HG02610 (cell line): ENCODE results near the gene TMEM131L.

ENCODE experiments used
- ATAC-seq: cut with Tn5 transposase; IDR thresholded peaks from one replicate; pipeline ENCODE4 v1.9.1; 2021; ENCODE audit warnings: mild to moderate bottlenecking, moderate library complexity; ENCODE audit not compliant: unreplicated experiment

Gene TMEM131L

DNA sequence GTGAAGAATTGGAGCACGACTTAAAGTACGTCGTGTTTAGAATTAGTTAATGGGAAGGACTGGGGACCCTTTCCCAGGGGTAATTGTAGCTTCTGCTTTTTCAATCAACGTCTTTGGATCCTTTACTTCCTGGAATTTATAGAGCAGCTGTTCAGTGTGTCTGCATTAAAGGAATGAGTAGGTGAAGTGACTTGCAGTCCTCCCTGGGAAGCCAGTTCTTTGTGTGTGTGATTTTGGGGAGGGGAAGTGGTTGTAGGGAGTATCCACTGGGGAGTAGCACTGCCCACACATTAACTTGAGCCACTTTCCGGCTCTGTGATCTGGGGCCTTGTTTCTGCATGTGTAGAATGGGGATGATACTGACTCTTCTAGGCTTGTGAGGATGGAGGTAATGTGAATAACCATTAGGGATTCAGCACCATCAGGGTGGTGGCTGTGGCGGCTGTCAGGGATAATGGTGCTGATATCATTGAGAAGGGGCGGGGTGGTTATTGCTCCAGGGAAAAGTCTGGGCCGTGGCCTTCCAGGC is 54.7 kb downstream of the TMEM131L start:
- ATAC-seq, result peak; percentile 28

DNA sequence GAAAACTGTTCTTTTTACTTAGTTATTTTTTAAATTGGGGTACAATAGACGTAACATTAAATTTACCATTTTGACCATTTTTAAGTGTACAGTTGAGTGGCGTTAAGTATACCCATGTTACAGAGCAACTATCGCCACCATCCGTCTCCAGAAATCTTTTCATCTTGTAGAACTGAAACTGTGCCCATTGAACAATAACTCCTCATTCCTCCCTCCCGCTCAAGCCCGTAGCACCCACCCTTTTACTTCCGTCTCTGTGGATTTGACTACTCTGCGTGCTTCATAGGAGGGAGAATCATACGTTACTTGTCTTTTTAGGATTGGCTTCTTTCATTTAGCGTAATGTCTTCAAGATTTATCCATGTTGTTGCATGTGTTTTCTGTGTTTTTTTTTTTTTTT is 55.3 kb downstream of the TMEM131L start:
- ATAC-seq, result peak; percentile 18

DNA sequence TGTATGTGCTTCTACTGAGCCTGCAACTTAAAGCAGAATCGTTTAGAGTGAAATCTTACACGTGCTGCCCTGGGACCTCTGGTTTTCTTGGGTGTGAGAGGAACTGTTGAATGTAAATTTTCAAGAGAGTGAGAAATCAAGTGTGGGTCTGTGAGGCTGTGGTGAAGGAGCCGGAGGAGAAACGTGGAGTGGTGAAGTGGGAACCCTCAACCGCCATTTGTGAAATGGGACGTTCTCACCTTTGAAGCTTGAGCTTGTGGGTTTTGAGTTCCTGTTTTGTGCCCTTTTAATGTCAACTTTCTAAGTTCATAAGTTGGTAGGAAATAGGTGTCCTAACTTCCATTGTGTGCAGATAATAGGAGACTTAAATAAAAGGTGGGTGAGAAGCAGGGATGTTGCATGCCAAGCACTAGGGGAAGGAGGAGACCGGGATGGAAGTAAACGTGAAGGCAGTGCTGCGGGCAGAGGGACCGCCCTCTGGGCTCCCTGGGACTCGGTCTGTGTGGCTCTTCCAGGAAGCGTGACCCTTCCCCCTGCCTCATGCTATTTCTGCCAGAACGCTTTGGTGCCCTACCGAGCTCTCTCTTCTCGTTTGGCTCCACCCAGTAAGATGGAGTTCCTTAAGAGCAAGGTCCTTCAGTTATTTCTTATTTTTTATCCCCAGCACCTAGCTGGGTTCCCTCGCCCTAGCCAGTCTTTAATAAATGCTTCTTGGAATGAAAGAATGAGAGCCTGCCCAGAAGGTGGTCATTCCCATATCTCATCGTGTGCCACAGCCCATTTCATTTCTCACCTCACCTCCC is 56.0 kb downstream of the TMEM131L start:
- peak; percentile 31 for ATAC-seq

DNA sequence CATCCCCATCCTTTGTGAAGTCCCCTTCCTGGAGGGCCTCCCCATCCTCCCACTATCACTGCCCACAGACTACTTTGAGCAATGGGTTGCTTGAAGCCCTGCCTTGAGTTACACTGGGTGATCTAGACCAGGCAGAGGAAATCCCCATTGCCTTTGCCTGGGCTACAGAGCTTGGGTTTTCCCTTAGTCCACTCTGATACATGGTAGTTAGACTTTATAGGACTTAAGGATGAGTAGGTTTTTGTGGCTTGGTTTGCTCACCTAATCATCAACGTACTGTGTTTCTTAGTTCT is 56.6 kb downstream of the TMEM131L start:
- peak; percentile 72 for ATAC-seq

DNA sequence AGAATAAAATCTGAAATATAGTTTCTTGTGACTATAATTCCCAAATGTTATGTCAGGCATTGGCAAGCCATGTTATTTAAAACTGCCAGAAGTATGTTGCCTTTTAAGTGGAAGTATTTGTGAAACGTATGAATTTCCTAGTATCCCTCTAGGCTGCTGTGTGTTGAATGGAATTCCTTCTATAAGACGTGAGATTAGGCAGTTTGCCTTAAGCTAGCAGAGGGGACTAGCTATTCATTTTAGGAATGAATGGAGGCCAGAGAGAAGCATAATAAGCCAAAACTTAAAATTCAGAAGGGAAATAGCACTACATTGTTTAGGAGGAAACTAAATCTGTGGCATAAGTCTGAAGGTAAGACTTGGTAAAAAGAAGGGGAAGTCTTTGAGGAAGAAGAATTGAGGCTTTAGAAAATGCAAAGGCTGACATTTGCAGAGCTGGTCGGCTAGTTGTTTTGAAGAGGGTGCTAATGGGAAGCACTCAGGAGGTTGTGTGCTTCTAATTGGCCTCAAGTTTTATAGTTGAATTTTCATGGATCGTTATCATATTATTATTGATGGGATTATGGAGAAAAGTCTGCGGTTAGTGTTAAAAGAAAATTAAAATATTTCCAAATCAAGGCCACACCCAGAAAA is 57.1 kb downstream of the TMEM131L start:
- no peak for ATAC-seq

DNA sequence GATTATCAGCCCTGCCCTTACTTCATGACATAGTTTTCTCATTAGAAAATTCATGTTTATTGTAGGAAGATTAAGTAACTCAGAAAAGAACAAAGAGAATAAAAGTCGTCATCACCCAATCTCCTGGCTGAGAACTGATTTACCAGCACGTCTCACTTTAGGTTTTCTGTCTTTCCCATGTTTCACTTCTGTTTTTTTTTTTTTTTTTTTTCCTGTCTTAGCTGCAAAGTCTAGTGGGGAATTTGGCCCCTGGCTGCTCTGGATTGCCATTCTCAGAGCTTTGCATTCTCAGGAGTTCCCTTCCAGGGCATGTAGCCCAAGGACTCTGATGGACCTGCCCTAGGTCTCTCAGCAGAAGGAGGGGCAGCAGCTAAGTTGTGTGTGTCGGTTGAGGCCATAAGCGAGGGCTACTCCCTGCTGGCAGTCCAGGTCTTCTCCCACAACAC is 57.8 kb downstream of the TMEM131L start:
- no peak for ATAC-seq

DNA sequence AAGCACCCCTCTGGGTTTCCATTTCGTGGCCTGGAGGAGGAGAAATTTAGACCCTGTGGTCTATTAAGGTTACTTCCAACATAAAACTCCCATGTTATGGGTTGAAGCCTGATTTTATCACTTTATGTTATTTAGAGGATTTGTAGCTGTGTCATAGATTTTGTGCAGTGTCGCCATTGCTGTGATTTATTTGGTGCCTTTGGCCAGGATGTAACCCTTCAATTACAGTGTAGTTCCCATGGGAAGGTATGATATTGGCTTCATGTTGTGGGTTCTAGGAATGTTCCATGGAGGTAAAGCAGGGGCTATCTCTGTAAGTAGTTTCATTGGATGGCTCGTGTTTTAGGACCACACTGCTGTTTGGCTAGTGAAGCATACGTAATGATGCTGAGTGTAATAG is 58.5 kb downstream of the TMEM131L start:
- no peak for ATAC-seq

DNA sequence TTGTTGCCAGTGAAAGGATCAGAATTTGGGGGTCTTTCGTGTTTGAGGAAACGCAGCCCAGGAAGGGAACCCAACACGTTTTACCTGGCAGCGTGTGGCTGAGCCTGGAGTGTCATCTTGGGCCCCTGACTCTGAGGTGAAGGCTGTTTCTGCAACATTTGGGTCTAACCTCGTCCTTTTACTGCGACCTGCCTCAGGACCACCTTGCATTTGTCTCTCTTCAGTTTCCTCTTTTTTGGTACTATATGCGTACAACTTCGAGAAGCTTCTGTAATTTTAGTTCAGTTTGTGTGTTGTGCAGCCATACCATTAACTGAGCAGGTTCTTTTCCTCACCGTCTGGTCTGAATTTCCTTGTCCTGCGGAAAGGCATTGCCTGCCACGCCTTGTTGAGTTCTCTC is 61.5 kb downstream of the TMEM131L start:
- no peak for ATAC-seq

DNA sequence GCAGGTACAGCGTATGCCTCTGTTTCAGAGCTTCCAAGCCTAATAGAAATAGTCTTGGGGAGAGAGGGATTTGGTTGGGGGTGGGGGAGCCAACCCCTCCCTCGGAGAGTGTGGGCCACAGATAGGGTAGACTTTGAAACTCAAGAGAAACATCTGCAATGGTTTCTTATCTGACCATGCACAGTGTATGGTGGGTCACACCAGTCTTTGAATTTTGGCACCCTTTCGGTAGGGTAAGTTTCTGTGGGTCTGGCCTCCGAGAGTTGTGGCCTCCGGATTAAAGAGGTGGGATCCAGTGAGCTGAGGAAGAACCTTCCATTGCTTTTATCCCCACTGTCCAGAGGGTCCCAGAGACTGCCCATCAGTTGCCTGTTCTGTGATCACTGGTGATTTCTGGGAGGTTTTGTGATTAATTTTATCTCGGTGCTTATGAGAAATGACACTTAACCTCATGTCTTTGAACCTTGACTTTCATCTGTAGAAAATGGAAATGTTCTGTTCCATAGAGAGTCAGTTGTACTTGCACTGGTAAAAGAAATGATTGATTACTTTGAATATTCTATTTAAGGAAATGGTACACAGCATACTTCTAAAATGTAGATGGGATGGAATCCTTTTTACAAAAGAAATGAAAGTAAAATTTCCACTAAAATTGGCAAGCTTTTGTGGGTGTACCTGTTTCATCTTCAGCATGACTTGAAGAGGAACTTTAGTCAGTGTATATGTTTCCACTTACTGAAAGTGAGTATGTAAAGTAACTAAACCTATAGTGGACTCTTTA is 62.7 kb downstream of the TMEM131L start:
- peak; percentile 56 for ATAC-seq

DNA sequence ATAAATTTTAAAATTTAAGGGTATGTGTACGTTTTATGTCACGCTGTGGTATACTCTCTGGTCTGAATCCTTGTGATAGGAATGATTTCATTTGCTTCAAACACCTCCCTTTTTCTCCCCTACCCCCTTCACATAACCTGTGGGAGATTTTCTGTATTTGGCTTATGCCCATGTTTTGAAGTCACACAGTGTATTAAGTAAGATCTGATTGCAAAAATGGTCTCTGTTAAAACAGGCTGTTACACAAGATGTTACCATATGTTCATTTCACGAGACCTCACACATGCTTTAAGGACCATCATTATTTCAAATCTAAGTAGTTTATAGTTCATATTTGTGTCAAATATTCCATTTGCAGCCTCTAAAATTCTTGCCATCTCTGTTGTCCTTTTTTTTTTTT is 63.5 kb downstream of the TMEM131L start:
- ATAC-seq, result no peak

DNA sequence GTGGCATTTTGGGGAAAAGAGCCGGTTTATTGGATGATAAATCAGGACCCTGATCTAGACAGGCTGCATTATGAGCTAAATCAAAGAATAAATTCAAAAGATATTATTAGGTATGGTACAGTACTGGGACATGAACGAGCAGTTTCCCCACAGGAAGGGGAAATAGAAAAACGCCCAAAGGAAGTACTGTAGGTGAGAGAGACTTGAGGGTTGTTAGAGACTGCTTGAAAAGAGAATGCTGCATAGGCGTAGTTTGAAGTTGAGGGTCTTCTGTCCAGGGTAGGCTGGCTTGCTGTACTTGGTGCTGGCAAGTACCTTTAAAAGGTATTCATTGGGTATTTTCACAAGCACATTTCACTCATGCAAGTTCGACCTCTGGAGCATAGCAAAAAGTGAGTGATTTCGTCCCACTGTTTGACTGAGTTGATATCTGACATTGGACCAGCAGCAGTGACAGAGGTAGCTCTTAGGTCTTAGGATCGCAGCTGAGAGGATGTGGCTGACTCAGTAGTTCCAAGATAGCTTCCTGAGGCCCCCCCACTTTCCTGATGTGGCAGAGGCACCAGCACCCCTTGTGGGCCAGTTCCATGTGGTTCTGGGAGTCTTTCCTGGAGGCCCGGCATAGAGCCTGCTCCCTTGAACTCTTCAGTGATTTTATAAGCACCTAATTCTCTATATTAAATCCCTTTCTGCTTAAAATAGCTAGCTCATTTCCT is 64.3 kb downstream of the TMEM131L start:
- no peak for ATAC-seq

DNA sequence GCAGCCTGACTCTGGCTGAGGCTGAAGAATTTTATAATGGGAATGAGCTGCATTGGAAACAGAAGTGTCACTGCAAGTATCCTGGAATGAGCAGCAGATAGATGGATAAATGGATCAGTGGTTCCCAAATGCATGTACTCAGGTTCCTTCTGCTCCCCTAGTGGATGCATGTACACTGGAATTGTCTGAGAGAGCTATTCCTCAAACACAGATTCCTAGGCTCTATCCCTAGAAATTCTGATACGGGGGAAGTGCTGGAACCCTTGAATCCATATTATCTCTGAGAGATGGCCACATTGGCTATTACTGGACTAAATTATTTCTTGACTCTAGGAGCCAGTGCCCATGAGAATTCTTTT is 64.8 kb downstream of the TMEM131L start:
- ATAC-seq, result no peak

DNA sequence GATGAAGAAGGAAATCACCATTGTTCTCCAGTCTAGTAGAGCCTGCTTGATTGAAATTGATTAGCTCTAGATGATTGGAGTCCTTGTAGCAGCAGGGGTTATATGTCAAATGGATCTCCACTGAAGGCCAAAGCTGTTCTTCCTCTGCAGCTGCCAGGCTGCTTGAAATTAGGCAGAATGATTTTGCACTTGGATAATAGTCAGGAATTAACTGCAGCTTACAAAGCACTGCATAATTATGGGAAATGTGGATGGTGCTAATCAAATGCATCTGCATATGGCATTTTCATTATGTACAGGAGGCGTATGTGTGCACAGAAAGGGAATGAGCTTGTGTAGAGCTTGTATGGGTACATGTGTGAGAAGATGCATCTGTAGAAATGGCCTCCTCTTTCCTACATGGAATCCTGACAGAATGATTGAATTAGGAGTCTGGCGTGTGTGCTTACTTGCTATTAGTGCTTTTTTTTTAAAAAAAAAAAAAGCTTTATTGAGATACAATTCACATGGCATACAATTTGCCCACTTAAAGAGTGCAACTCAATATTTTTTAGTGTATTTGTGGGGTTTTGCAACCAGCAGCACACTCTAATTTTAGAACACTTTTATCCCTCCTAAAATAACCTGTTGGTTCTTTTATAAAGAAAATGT is 65.9 kb downstream of the TMEM131L start:
- ATAC-seq, result no peak

DNA sequence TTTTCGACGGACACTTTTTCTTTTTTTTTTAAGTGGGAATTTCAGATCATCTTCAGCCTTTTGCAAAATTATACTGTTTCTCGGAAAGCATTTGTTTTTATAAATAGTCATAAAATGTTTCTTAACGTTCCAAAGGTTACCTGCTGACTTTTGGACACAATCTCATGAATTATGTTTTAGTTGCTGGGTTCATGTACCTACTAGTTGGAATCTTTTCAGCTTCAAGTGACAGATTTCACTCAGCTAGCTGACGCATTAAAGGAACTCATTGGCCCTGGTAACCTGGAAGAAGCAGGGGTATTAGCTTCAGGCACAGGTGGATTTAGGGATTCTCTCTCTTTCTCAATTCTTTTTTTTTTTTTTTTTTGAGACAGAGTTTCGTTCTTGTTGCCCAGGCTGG is 66.5 kb downstream of the TMEM131L start:
- no peak for ATAC-seq

DNA sequence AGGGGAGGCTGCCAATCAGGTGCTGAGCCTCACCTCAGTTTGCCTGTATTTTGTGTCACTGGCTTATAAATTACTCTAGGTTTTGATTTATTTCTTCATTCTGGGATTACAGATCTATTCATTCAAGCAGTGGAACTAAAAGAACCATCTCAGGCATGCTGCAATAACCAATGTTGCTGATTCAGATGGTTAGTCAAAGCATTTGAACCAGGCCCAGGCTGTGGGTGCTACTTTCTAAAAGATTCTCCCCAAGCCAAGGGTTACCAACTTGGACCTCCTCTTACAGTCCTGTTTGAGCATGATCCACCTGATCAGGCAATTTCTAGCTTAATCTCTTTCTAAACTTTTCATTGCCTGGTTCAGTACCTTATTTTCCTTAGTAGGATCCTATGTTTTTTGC is 67.2 kb downstream of the TMEM131L start:
- no peak for ATAC-seq

DNA sequence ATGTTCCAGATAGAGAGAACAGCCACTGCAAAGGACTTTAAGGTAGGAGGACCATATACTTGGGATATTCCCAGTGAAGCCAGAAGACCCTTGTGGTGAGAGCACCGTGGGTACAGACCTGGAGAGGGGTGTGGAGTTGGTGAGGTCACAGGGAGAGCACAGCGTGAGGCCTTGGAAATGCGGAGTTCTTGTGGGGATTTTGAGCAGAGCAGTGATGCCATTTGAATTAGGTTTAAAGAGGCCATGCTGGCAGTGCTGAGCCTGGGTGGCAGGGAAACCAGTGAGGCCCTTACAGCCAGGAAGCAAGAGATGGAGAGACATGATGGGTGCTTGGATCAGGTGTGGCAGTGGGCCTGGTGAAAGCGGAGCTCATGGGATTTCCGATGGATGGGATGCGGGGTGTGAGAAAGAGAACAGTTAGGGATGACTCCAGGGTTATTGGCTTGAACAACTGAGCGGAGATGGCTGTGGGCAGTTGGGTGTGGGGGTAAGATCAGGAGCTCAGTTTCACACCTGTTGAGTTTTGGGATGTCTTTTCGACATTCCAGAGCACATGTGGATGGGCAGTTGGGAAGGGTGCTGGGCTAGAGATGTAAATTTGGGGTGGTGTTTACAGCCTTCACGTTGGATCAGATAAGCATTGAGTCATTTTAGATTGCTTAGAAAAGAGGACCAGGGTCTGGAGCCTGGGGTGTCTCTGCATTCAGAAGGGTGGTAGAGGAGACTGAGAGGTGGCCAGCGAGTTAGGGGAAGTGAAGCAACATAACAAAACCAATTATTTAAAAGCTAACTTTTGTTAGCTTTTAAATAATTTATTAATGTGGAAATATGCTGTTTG is 68.9 kb downstream of the TMEM131L start:
- no peak for ATAC-seq

DNA sequence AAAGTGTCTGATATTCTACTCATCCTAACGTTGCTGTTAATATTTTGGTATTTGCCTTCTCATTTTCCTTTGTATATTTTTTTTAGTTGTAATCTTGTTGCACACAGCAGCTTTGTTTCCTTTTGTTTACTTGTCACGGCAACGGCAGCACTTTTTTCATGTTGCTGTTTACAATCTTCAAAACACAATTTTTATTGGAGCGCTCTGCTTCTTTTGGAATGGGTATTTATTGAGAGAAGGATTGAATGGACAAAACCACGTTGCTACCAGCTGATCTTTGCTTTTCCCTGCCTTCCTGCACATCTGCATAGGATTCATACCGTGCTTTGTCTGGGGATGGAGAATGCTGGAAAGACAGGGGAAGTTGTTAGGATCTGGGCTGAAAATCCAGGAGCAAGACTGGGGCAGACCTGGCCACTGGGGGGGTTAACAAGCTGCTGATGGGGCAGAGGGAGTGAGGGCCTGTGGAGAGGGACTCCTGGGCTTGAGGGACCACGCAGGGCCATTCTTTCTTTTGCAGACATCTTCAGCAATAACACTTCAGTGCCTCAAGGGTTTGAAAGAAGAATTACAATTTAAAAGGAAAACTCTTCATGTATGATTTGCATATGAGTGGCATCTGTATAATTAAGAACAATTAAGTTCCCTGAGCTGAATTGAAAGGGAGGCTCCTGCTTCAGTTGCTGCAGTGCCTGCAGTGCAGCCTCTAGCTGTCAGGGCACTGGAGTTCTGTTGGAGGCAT is 69.8 kb downstream of the TMEM131L start:
- ATAC-seq, result no peak

DNA sequence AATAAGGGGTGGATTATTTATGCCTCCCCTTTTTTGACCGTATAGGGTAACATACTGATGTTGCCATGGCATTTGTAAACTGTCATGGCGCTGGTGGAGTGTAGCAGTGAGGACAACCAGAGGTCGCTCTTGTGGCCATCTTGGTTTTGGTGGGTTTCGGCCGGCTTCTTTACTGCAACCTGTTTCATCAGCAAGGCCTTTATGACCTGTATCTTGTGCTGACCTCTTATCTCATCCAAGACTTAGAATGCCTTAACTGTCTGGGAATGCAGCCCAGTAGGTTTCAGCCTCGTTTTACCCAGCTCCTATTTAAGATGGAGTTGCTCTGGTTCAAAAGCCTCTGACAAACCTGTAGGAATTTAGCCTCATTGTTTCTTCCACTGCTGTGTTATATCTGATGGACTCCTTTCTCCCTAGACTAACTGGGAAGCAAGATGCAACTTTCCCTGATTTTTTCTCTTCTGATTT is 71.4 kb downstream of the TMEM131L start:
- ATAC-seq, result no peak
